GM13976 (cell line): ENCODE data around the gene SSX2IP.

ENCODE experiments used
- DNase-seq: peaks from one replicate; pipeline ENCODE4 v3.0.0; 2012; ENCODE audit warnings: low spot score
- CTCF ChIP-seq: IDR thresholded peaks from 2 replicates; pipeline ENCODE4 v1.5.1; 2012; ENCODE audit warnings: borderline replicate concordance, mild to moderate bottlenecking; ENCODE audit not compliant: insufficient read depth; ENCODE audit errors: extremely low read depth, missing control alignments, control extremely low read depth
- in situ Hi-C: fragments of 300-500 bp; cut with MboI; formaldehyde crosslinking; loops from one replicate; pipeline ENCODE4 v1.12.0; 2022; ENCODE audit warnings: low sequenced_read_pairs, mixed read lengths, inconsistent platforms; ENCODE audit not compliant: unreplicated experiment

Gene SSX2IP

GRCh38 chr1:84692391-84692790, 2.1 kb upstream of the SSX2IP start:
- in situ Hi-C loops = no loop called here
- TF ChIP-seq CTCF = no peak
- DNase-seq = no peak

- DNase-seq = peak; percentile 9
- in situ Hi-C loops = no loop called here
- no peak for TF ChIP-seq CTCF
Observed at GRCh38 chr1:84691122-84691783, 992 bp upstream of the SSX2IP start.

- peak; percentile 15 for TF ChIP-seq CTCF
- in situ Hi-C loops = no loop called here
- no peak for DNase-seq
Observed at GRCh38 chr1:84689514-84690396, 506 bp downstream of the SSX2IP start.

- no peak for TF ChIP-seq CTCF
- in situ Hi-C loops = no loop called here
- DNase-seq = no peak
Observed at GRCh38 chr1:84688463-84689061, 1.7 kb downstream of the SSX2IP start.

GRCh38 chr1:84687714-84688462, 2.4 kb downstream of the SSX2IP start:
- TF ChIP-seq CTCF = no peak
- in situ Hi-C loops = no loop called here
- no peak for DNase-seq

- DNase-seq = no peak
- in situ Hi-C loops = no loop called here
- no peak for TF ChIP-seq CTCF
Observed at GRCh38 chr1:84686223-84686622, 4.0 kb downstream of the SSX2IP start.
